PC-3 (cell line): ENCODE data around the gene COL4A3.

Experiments used
- EZH2 ChIP-seq: fragments of 300-600 bp; sonication (generic); IDR thresholded peaks from one replicate; pipeline ENCODE4 v1.6.1; 2017; ENCODE audit warnings: antibody characterized with exemption, mild to moderate bottlenecking, low read length; ENCODE audit not compliant: unreplicated experiment
- TF ChIP-seq, protein P1 (sequence below): fragments of 300-600 bp; sonication (generic); conservative IDR thresholded peaks from 2 replicates; pipeline ENCODE4 v1.5.1; 2017; ENCODE audit warnings: antibody characterized with exemption, low read depth, mild to moderate bottlenecking, low read length

DNA sequence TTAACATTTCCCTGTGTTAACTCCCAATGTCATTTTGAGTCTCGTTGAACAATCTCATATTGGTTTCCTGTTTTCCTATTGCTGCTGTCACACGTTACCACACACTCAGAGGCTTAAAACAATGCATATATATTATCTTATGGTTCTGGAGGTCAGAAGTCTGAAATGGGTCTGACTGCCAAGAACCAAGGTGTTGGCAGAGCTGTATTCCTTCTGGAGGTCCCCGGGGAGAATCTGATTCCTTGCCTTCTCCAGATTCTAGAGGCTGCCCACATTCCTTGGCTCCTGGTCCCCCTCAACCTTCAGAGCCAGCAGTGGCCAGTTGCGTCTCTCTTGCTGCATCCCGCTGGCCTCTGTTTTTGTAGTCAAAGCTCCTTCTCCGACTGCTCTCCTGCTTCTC, 18.0 kb upstream of the COL4A3 start:
- TF ChIP-seq, protein P1, sequence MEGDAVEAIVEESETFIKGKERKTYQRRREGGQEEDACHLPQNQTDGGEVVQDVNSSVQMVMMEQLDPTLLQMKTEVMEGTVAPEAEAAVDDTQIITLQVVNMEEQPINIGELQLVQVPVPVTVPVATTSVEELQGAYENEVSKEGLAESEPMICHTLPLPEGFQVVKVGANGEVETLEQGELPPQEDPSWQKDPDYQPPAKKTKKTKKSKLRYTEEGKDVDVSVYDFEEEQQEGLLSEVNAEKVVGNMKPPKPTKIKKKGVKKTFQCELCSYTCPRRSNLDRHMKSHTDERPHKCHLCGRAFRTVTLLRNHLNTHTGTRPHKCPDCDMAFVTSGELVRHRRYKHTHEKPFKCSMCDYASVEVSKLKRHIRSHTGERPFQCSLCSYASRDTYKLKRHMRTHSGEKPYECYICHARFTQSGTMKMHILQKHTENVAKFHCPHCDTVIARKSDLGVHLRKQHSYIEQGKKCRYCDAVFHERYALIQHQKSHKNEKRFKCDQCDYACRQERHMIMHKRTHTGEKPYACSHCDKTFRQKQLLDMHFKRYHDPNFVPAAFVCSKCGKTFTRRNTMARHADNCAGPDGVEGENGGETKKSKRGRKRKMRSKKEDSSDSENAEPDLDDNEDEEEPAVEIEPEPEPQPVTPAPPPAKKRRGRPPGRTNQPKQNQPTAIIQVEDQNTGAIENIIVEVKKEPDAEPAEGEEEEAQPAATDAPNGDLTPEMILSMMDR, result no peak
- no peak for TF ChIP-seq EZH2
